ENCODE data around the gene LYG1. TPM values are rescaled to one million over a fixed set of nuclear protein-coding genes. Genes with fewer than 3 reads are reported as not detected.

Gene LYG1
- total RNA-seq, 1 experiment from 2014 or later = 0.15 TPM

DNA sequence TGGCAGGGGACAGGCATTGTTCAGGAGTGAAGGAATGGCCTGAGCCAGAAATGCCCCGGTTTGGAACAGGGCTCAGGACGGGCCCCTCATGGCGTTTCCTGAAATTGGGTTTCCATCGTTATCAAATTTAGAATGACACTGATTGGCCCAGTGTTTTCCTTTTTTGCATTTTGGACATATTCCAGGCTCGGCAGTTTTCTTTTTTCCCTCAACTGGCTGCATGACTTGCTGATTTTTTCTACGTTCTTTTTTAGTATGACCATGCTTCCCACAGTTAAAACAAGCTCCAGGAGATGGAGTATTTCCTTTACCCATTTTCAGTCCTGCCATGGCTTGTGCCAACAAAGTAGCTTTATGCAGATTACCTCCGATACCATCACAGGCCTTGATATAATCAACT, 25.1 kb downstream of the LYG1 start:
- DNase-seq (ENCODE audit: low spot score) = no peak

DNA sequence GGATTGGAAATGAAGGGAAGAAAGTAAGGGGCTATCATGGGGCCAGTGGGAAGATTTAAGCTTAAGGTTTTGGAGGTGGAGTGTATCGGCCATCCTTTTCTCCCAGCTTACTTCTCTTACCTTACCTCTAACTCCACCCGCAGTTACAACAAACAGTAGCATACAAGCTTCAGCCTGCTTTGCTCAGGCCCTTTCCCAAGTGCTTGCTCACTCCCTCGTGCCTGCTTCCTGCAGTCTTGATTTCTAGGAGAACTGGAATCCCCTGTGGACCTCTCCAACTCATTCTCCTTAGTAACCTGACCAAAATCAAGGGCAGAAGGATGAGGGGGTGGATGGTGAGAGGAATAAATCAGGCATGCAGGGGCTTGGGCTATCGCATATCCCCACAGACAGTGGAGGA, 39.8 kb downstream of the LYG1 start:
- no peak for DNase-seq (ENCODE audit: low spot score)

DNA sequence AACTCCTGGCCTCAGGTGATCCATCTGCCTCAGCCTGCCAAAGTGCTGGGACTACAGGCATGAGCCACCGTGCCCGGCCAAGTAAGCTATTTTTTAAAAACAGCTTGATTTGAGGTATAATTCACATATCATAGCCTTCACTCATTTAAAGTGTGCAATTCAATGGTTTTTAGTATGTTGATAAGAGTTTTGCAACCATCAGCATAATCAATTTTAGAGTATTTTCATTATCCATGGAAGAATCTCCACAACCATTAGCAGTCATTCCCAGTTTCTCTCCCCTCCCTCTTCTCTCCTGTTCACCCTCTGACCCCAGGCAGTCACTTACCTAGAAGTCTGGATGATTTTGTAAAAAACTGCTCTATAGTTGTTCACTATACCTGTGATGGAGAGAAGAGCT, 40.8 kb downstream of the LYG1 start:
- DNase-seq (ENCODE audit: low spot score) = no peak

DNA sequence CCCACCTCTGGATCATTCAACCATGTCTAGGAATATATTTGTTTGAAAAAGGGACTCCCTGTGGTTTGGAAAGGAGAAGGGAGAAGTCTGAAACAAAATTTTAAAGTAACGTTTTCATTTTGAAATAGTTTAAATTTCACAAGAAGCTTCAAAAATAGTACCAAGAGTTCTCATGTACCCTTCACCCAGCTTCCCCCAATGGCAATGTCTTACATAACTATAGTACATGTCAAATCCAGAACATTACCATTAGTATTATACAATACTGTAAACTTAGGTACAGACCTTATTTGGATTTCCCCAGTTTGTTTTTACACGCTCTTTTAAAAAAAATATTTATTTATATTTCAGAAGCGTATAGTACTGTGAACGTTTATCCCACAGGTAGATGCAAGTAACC, 41.5 kb downstream of the LYG1 start:
- DNase-seq (ENCODE audit: low spot score) = no peak

DNA sequence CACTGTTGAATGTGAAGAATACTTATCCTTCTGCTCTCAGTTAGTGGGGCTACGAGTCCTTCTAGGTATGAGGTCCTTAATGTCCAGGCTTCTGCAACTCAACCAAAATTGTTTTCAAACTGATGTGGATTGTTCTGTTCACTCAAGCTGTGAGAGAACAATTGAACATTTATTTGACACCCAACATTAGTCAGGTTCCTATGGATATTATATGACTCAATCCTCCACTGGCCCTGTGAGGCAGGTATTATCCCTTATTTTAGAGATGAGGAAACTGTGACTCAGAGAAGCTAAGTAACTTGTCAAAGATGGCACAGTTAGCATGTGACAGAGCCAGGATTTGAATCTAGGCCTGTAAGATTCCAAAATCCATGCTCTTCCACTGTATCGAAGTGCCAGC, 44.3 kb downstream of the LYG1 start:
- DNase-seq (ENCODE audit: low spot score) = no peak

DNA sequence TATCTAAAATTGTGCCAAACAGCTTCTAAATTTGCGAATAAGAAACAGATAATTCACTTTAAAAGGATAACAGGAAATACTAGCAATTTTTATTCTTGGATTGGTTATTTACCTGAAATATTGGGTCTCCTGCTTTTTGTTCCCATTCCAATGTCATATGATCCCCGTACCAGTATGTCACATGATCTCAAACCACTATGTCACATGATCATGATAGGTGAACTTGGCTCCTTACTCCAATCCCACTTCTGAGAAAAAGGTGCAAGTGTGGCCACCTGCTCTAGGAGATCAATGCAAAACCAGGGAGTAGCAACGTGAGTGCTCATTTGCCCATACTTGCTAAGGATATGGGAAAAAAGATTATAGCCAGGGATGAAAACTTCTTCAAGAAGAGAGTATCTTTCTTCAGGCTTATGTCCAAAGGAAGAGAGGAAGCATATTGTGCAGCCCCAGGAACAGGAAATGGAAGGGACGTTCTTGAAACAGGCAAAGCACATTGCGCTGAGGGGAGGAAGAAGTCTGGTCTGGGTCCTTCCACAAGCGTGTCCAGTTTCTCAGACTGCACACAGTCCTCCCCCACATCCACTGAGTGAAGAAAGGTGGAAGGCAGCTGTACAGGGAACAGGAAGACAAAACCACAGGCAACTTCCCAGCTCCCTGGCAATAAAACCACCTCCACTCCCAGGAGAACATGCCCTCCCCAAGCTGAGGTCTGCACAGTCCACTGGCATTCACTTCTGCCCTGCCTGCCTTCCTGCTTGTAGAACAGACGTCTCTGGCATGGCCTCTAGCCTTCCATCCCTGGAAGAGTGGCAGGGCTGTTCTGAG, 45.3 kb downstream of the LYG1 start, which contains the start of gene LYG2:
TSS of gene LYG2 (minus strand) at position 176 of the 828 bp plus-strand sequence. CDS start 1,406 bp downstream, outside the sequence.
- DNase-seq (ENCODE audit: low spot score) = no peak

DNA sequence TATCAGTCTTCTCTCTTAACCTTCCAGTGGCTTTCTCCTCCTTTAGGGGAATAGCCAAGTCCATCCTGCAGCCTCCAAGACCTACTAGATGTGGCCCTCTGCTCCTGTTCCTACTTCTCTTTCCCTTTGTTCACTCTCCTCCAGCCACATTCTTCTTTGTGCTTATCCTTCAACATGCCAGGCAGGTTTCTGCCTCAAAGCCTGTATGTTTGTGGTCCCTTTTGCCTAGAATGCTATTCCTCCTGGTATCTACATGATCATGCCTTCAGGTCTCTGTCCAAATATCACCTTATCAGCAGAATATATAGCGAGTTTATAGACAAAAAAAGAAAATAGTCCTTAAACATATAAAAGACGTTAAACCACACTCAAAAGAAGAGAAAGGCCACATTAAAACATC, 51.0 kb downstream of the LYG1 start:
- no peak for DNase-seq (ENCODE audit: low spot score)

DNA sequence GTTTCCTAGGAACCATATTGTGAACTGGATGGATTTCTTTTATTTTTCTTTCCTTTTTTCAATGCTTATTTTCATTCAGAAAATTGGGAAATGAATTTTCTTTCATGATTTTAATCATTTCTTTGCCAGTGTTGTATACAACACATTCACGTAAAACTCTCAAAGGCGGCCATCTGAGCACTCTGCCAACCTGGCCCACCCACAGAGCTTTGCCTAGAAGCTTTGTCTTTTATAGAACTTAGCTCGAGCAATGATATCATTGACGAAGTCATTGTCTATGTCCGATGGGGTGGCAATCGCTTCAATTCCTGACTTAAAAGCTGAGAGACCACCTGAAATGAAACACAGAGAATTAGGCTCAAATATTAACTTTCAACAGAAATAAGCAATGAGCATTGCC, 58.8 kb downstream of the LYG1 start:
- no peak for DNase-seq (ENCODE audit: low spot score)

DNA sequence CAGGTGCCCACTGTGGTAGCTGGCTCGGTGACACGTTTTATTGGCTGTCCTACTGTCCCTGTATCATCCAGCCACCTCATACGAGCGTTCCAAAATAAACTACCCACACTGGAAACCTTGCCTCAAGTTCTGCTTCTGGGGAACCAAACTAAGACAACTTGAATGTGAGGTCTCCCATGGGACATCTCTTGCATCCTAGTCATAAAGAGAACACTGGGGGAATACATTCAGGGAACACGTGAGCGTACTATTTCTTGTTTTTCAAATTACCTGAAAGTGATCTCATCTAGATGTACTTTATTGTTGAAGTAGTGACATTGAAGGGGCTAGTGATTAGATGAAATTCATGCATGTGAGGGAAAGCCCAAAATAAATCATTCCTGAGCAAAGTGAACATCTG, 60.6 kb downstream of the LYG1 start:
- DNase-seq (ENCODE audit: low spot score) = no peak

DNA sequence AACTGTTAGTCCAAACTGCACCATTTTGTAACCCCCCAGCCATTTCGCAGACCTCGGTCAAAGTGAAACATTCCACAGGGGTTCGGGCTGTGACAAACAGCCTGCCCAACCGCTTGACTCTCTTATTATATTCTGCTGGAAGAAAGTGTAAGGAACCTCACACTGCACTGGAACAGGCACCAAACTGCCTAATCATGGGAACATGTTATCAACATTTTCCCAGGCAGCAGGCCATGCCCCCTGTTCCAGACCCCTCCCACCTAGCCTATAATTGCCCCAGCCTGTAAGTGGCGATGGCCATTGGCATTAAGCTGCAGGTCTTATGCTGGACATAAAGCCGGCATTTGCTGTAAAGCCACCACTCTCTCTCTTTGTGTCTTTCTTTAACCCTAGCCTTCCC, 62.4 kb downstream of the LYG1 start:
- DNase-seq (ENCODE audit: low spot score) = no peak

Other genes with a start within 250 kb of the LYG1 start
- gene C2orf15, start 159.5 kb downstream of the LYG1 start, total RNA-seq (2014; rRNA removed; shearing (Covaris generic)) = 0.37 and 3.8 TPM in 2 replicates
- gene TSGA10, start 146.3 kb downstream of the LYG1 start, total RNA-seq (2014; rRNA removed; shearing (Covaris generic)) = 1.9 and 3.0 TPM in 2 replicates
- gene LIPT1, start 146.2 kb downstream of the LYG1 start, total RNA-seq (2014; rRNA removed; shearing (Covaris generic)) = 4.9 and 8.5 TPM in 2 replicates
- 23.8 and 24.1 TPM in 2 replicates for gene MITD1, start 120.1 kb downstream of the LYG1 start, total RNA-seq (2014; rRNA removed; shearing (Covaris generic))
- 49.4 and 49.6 TPM in 2 replicates for gene MRPL30, start 120.0 kb downstream of the LYG1 start, total RNA-seq (2014; rRNA removed; shearing (Covaris generic))
- gene LYG2, start 45.5 kb downstream of the LYG1 start, total RNA-seq (2014; rRNA removed; shearing (Covaris generic)) = not detected in 2 replicates
- gene TXNDC9, start 35.1 kb upstream of the LYG1 start, total RNA-seq (2014; rRNA removed; shearing (Covaris generic)) = 67.6 and 81.0 TPM in 2 replicates
- 11.7 and 12.7 TPM in 2 replicates for gene EIF5B, start 36.2 kb upstream of the LYG1 start, total RNA-seq (2014; rRNA removed; shearing (Covaris generic))
- 9.3 and 14.9 TPM in 2 replicates for gene REV1, start 188.8 kb upstream of the LYG1 start, total RNA-seq (2014; rRNA removed; shearing (Covaris generic))